Measurements from ENCODE around the gene NLRC3.

DNA sequence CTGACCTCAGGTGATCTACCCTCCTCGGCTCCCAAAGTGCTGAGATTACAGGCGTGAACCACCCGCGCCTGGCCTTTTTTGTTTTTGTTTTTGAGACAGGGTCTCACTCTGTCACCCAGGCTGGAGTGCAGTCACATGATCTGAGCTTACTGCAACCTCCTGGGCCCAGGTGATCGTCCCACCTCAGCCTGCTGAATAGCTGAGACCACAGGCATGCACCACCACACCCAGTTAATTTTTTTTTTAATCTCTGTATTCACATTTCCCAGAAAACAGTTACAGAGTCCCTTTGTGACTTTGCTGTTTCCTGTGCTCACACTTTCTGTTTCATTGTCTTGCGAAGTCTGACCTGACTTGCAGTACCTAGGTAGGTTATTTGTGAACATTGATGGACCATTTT lies 73.7 kb downstream of the NLRC3 start:
- TF ChIP-seq, protein P1, sequence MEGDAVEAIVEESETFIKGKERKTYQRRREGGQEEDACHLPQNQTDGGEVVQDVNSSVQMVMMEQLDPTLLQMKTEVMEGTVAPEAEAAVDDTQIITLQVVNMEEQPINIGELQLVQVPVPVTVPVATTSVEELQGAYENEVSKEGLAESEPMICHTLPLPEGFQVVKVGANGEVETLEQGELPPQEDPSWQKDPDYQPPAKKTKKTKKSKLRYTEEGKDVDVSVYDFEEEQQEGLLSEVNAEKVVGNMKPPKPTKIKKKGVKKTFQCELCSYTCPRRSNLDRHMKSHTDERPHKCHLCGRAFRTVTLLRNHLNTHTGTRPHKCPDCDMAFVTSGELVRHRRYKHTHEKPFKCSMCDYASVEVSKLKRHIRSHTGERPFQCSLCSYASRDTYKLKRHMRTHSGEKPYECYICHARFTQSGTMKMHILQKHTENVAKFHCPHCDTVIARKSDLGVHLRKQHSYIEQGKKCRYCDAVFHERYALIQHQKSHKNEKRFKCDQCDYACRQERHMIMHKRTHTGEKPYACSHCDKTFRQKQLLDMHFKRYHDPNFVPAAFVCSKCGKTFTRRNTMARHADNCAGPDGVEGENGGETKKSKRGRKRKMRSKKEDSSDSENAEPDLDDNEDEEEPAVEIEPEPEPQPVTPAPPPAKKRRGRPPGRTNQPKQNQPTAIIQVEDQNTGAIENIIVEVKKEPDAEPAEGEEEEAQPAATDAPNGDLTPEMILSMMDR (IDR thresholded peaks at IDR 0.05; ENCODE audit: low read depth, low read length, missing input control), result no peak
- TF ChIP-seq JUND (IDR thresholded peaks at IDR 0.05), result no peak
- TF ChIP-seq, protein P2, sequence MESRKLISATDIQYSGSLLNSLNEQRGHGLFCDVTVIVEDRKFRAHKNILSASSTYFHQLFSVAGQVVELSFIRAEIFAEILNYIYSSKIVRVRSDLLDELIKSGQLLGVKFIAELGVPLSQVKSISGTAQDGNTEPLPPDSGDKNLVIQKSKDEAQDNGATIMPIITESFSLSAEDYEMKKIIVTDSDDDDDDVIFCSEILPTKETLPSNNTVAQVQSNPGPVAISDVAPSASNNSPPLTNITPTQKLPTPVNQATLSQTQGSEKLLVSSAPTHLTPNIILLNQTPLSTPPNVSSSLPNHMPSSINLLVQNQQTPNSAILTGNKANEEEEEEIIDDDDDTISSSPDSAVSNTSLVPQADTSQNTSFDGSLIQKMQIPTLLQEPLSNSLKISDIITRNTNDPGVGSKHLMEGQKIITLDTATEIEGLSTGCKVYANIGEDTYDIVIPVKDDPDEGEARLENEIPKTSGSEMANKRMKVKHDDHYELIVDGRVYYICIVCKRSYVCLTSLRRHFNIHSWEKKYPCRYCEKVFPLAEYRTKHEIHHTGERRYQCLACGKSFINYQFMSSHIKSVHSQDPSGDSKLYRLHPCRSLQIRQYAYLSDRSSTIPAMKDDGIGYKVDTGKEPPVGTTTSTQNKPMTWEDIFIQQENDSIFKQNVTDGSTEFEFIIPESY (IDR thresholded peaks at IDR 0.05), result no peak
